ENCODE measurements around the gene MEF2A.

DNA sequence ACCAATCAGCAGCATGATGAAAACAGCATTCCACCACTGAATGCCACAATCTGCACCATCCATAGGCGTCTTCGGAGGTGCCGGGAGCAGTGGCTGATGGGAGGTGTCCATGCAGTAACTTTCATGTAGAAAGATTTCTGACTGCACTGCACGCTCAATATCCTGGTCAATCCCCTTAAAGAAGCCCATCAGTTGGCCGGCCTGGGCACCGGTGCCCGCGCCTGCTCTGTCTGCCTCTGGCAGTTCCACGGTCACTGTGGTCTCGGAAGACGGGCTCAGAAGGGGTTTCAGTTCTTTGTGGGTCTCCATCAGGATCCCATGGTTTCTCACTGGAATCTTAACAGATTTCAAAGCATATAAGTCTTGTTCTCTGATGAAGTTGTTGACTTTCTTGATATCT is 163.5 kb downstream of the MEF2A start:
- TF ChIP-seq, protein P1, sequence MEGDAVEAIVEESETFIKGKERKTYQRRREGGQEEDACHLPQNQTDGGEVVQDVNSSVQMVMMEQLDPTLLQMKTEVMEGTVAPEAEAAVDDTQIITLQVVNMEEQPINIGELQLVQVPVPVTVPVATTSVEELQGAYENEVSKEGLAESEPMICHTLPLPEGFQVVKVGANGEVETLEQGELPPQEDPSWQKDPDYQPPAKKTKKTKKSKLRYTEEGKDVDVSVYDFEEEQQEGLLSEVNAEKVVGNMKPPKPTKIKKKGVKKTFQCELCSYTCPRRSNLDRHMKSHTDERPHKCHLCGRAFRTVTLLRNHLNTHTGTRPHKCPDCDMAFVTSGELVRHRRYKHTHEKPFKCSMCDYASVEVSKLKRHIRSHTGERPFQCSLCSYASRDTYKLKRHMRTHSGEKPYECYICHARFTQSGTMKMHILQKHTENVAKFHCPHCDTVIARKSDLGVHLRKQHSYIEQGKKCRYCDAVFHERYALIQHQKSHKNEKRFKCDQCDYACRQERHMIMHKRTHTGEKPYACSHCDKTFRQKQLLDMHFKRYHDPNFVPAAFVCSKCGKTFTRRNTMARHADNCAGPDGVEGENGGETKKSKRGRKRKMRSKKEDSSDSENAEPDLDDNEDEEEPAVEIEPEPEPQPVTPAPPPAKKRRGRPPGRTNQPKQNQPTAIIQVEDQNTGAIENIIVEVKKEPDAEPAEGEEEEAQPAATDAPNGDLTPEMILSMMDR (IDR thresholded peaks at IDR 0.05; ENCODE audit: low read length), result no peak
- no peak for TF ChIP-seq EZH2 (optimal IDR thresholded peaks at IDR 0.05; ENCODE audit: low read depth, low read length)
